Activated CD4-positive, alpha-beta memory T cell treated with anti-CD3 and anti-CD28 coated beads, Interleukin-2, amount 10 ng/mL, durations not matched to agents 7 days and 5 days (primary cell): Measurements from ENCODE around the gene KCTD20. TPM values are rescaled to one million over a fixed set of nuclear protein-coding genes. Genes with fewer than 3 reads are reported as not detected.

Experiments used
- CTCF ChIA-PET: fragments of 350-600 bp; sonication (Branson Sonifier 250); formaldehyde crosslinking; loops from one replicate; lab custom pipeline; 2021; ENCODE audit warnings: antibody characterized with exemption, inconsistent platforms; lab: Charles Lee
- POLR2A ChIA-PET: fragments of 350-600 bp; sonication (Branson Sonifier 250); formaldehyde crosslinking; loops from one replicate; lab custom pipeline; 2021; ENCODE audit warnings: antibody characterized with exemption; lab: Charles Lee
- DNase-seq: peaks from one replicate; pipeline ENCODE4 v3.0.0-alpha.2; 2020
- H3K27ac Mint-ChIP-seq: one replicate; pipeline ENCODE4 v1.8.0; 2021; ENCODE audit warnings: mild to moderate bottlenecking, mixed read lengths
- H3K27me3 Mint-ChIP-seq: one replicate; pipeline ENCODE4 v1.8.0; 2021; ENCODE audit warnings: mixed read lengths
- H3K36me3 Mint-ChIP-seq: one replicate; pipeline ENCODE4 v1.8.0; 2021; ENCODE audit warnings: low read depth, mixed read lengths
- H3K4me1 Mint-ChIP-seq: one replicate; pipeline ENCODE4 v1.8.0; 2021; ENCODE audit warnings: mixed read lengths
- H3K4me3 Mint-ChIP-seq: one replicate; pipeline ENCODE4 v1.8.0; 2021; ENCODE audit warnings: mild to moderate bottlenecking, mixed read lengths
- H3K9me3 Mint-ChIP-seq: one replicate; pipeline ENCODE4 v1.8.0; 2021; ENCODE audit warnings: mixed read lengths
- total RNA-seq, 2 experiments: library from RNA; stranded (reverse); gene quantifications; one replicate each; pipeline ENCODE4 v1.2.3, GENCODE V29; 2021

The KCTD20 gene
- total RNA-seq, 2 experiments from 2014 or later: 60.7 to 63.6 TPM

GRCh38 chr6:36523936-36524499, 81.2 kb downstream of the KCTD20 start:
- no peak for DNase-seq
- ChIA-PET CTCF (interaction anchor here (1.2 kb wide), 1 partner anchor 45 kb away, joined by 4 read pairs; no protein-coding TSS in a partner anchor), POLR2A (interaction anchor here (1.2 to 1.4 kb wide), 2 partner anchors 17 to 22 kb away, joined by 3 to 4 read pairs; no protein-coding TSS in a partner anchor)
- Mint-ChIP-seq H3K9me3 (no peaks in the 10 kb centered on the region), H3K27ac (no peak overlapping the region), H3K4me1 (peaks cover 23% of the 10 kb centered on the region), H3K4me3 (no peak overlapping the region), H3K36me3 (peaks cover 74% of the 10 kb centered on the region), H3K27me3 (no peaks in the 10 kb centered on the region)

GRCh38 chr6:36524871-36525270, 82.1 kb downstream of the KCTD20 start:
- Mint-ChIP-seq H3K4me3 (no peak overlapping the region), H3K27me3 (no peaks in the 10 kb centered on the region), H3K4me1 (peaks cover 21% of the 10 kb centered on the region), H3K9me3 (no peaks in the 10 kb centered on the region), H3K27ac (peak overlapping the region; percentile 33), H3K36me3 (peaks cover 73% of the 10 kb centered on the region)
- ChIA-PET POLR2A (no interaction called here), CTCF (no interaction called here)
- DNase-seq: no peak

GRCh38 chr6:36525346-36525745, 82.5 kb downstream of the KCTD20 start:
- Mint-ChIP-seq H3K4me1 (peaks cover 17% of the 10 kb centered on the region), H3K36me3 (peaks cover 71% of the 10 kb centered on the region), H3K27me3 (no peaks in the 10 kb centered on the region), H3K27ac (no peak overlapping the region), H3K9me3 (no peaks in the 10 kb centered on the region), H3K4me3 (no peak overlapping the region)
- ChIA-PET CTCF (interaction anchor here (0.8 kb wide), 1 partner anchor 54 kb away, joined by 3 read pairs; no protein-coding TSS in a partner anchor), POLR2A (no interaction called here)
- no peak for DNase-seq

GRCh38 chr6:36526066-36526465, 83.3 kb downstream of the KCTD20 start:
- Mint-ChIP-seq H3K36me3 (peaks cover 69% of the 10 kb centered on the region), H3K27me3 (no peaks in the 10 kb centered on the region), H3K4me3 (no peak overlapping the region), H3K9me3 (no peaks in the 10 kb centered on the region), H3K27ac (no peak overlapping the region), H3K4me1 (peaks cover 18% of the 10 kb centered on the region)
- POLR2A ChIA-PET: interaction anchor here (0.6 kb wide), 1 partner anchor 14 kb away, joined by 3 read pairs; no protein-coding TSS in a partner anchor
- CTCF ChIA-PET: interaction anchor here (0.6 to 0.8 kb wide), 2 partner anchors 54 to 935 kb away, joined by 3 to 4 read pairs; no protein-coding TSS in a partner anchor
- no peak for DNase-seq

GRCh38 chr6:36533321-36533720, 90.5 kb downstream of the KCTD20 start:
- no peak for DNase-seq
- Mint-ChIP-seq H3K4me3 (no peak overlapping the region), H3K27ac (no peak overlapping the region), H3K27me3 (no peaks in the 10 kb centered on the region), H3K9me3 (no peaks in the 10 kb centered on the region), H3K4me1 (peaks cover 32% of the 10 kb centered on the region), H3K36me3 (peaks cover 80% of the 10 kb centered on the region)
- POLR2A ChIA-PET: interaction anchor here (0.7 to 0.8 kb wide), 2 partner anchors 10 to 14 kb away, joined by 3 to 4 read pairs; no protein-coding TSS in a partner anchor
- CTCF ChIA-PET: interaction anchor here (1.5 kb wide), 1 partner anchor 46 kb away, joined by 3 read pairs; no protein-coding TSS in a partner anchor

DNA sequence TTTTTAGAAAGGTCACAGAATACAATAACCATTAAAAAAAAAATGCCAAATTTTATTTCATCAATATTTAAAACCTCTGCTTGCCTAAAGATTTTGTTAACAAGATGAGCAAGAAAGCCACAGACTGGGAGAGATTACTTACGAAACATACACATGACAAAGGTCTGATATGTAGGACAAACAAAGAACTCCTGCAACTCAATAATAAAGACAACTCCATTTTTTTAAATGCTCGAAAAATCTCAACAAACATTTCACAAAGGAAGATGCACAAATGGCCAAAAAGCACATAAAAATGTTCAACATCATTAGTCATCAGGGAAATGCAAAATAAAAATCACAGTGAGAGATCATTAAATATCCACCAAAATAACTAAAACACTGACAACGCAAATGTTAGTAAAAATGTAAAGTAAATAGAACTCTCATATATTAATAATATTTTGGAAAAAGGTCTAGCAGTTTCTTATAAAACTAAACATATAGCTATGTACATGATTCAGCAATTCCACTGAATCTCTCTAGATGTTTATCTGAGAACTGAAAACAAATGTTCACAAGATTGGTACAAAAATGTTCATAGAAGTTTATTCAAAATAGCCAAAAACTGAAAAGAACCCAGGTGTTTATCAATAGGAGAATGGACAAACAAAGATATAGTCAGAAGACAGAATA, 94.2 kb downstream of the KCTD20 start:
- Mint-ChIP-seq H3K4me1 (peaks cover 46% of the 10 kb centered on the region), H3K4me3 (no peak overlapping the region), H3K27ac (no peak overlapping the region), H3K27me3 (no peaks in the 10 kb centered on the region), H3K36me3 (peaks cover 84% of the 10 kb centered on the region), H3K9me3 (no peaks in the 10 kb centered on the region)
- POLR2A ChIA-PET: no interaction called here
- no peak for DNase-seq
- CTCF ChIA-PET: no interaction called here

- peaks cover 56% of the 10 kb centered on the region for H3K4me1 Mint-ChIP-seq
- CTCF ChIA-PET: no interaction called here
Observed at GRCh38 chr6:36539814-36540568, 97.2 kb downstream of the KCTD20 start.

More at GRCh38 chr6:36539814-36540568, 97.2 kb downstream of the KCTD20 start:
- DNase-seq: no peak
- Mint-ChIP-seq H3K9me3 (no peaks in the 10 kb centered on the region), H3K27me3 (no peaks in the 10 kb centered on the region), H3K27ac (peak overlapping the region; percentile 83), H3K36me3 (peaks cover 73% of the 10 kb centered on the region), H3K4me3 (peak overlapping the region; percentile 3)
- POLR2A ChIA-PET: interaction anchor here (1.0 to 1.6 kb wide), 2 partner anchors 52 to 54 kb away, joined by 3 to 4 read pairs; partner anchors contain the start of gene SRSF3

Other genes with a start within 250 kb of the KCTD20 start
- 10 to 100 TPM; 21.6 to 21.8 TPM for gene BRPF3, start 246.3 kb upstream of the KCTD20 start, total RNA-seq
- gene PNPLA1, start 172.9 kb upstream of the KCTD20 start, total RNA-seq: under 1 TPM in 1 of 2 experiments, not detected in 1; 0.13 TPM
- gene BNIP5, start 106.1 kb upstream of the KCTD20 start, total RNA-seq: not detected
- 10 to 100 TPM; 20.7 to 21.9 TPM for gene ETV7, start 55.3 kb upstream of the KCTD20 start, total RNA-seq
- gene PXT1, start 146 bp upstream of the KCTD20 start, total RNA-seq: under 1 TPM in 1 of 2 experiments, not detected in 1; 0.35 TPM
- 10 to 100 TPM; 88.9 to 93.2 TPM for gene STK38, start 104.5 kb downstream of the KCTD20 start, total RNA-seq
- gene SRSF3, start 151.4 kb downstream of the KCTD20 start, total RNA-seq: 100 to 1,000 TPM; 384 to 385 TPM
- gene CDKN1A, start 235.7 kb downstream of the KCTD20 start, total RNA-seq: 100 to 1,000 TPM; 107 to 109 TPM